HK-2 (cell line): ENCODE measurements around the gene CAD.
A peak's percentile ranks its signal among the peaks of the same experiment; 100 is the strongest.

Experiments
- DNase-seq: peaks from one replicate; pipeline ENCODE4 v3.0.0-alpha.2; 2018; ENCODE audit not compliant: unreplicated experiment

The CAD gene

DNA sequence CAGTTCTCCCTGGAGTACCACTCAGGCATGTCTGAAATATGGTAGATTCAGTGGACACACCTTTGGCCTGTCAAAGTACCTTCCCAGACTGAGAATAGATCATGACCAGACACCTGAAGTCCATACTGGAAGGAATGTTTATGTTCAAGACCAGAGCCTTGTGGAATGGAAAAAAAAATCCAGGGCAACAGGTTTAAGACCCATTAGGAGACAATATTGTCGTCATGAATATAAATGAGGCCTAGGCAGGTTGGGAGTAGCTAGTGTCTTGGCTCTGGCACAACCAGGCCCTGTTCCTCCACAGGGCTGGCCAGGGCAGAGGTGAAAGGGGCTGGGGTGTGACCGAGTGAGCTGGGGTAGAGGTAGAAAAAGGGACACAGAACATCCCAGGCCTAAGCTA, 18.5 kb upstream of the CAD start:
- no peak for DNase-seq

DNA sequence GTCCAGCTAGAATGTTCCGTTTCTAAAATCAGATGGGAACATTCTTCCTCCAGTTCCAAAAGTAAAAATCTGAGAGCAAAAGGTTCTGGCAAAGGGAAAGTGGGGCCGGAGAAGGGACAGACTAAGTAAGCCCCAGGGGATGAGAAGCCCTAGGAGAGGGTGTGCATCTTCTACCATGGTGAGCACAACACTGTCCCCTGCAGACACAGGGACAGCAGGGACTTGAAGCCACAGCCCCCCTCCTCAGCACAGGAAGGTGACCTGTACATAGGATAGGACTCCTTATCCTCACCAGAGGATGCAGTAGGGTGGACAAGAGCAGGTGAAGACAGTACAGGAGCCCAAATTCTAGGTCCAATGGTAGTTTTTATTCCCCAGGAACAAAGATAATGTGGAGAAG, 17.9 kb upstream of the CAD start:
- no peak for DNase-seq

DNA sequence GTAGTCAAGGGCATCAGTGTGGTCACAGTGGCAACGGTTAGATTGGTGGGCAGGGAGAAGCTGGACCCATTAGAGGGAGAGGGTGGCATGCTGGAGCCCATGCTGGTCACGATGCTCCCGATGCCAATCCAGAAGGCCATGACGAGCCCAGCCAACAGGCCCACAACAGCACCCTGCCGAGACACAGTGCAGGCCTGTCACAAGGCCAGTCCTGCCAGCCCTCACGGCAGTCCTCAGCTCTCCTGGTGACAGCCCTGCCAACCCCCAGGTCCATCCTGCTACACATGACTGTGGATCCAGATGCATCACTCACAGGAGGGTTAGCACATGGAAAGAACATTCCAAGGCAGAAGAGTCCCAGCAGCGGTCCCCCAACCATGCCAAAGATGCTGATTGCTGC, 15.5 kb upstream of the CAD start:
- no peak for DNase-seq

DNA sequence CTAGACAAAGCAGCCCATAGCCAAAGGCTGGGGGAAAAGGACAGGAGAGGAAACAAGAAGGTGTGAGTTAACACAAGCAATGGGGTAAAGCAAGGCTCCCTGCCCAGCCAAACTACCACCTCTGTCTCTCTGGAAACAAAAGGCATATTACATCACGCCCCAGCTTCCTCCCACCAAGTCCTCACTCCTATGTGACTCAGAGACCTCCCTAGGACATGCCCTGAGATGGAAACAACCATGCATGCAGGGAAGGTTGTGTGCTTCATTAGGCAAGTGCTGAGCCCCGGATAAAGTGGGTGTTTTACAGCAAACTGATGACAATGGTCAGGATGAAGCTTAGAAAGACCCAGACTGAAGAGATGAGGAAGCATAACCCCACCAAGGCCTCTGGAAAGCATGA, 14.3 kb upstream of the CAD start:
- DNase-seq, result peak; percentile 28

DNA sequence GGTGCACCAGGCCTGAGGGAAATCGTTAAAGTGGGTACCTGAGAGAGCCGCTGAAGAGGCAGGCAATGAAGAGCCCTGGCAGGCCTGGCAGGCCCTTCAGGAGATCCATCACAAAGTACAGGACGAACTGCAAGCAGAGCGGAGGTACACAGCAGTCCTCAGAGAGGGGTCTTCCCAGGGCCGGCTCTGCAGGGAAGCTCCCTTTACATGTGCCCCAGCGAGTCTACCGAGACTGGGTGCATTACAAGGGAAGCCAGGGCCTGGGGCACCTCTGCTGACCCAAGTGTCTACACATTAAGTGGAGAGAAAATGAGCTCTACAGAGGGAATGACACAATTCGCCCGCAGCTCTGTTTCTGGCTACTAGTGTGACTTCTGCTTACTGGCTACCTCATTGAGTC, 13.4 kb upstream of the CAD start:
- DNase-seq, result no peak

DNA sequence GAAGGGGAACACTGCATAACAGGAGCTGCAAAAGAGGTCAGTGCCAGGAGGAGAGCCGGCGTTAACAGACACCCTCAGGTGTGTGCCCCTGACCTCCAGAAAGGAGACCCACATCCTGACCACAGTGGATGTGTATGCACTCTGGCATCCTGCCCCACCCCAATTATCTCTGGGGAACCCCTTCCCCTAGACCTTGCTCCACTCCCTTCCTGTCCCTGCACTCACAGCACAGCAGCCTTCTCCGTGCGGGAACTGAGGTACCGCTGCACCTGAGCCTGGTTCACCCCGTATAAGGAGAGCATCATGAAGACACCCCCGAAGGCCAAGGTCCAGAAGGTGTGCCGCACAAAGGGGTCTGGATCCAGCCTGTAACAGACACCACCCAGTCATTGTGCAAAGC, 12.6 kb upstream of the CAD start:
- DNase-seq, result no peak

DNA sequence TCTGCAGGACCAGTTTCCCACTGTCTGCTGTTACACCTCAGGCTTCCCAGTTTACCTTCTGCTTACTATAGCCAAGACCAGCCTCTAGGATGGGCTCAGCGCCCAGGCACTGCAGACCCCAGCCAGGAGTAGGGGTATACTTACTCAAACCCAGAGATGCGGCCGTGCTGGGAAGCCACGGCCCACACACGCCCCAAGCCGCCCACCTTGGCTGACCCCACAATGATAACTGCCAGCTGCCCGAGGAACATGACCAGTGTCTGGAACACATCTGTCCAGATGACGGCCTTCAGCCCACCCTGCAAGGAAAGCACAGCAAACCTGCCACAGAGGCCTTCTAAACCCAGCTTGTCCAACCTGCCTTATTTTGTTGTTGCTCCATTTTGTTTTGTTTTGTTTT, 12.0 kb upstream of the CAD start:
- no peak for DNase-seq

DNA sequence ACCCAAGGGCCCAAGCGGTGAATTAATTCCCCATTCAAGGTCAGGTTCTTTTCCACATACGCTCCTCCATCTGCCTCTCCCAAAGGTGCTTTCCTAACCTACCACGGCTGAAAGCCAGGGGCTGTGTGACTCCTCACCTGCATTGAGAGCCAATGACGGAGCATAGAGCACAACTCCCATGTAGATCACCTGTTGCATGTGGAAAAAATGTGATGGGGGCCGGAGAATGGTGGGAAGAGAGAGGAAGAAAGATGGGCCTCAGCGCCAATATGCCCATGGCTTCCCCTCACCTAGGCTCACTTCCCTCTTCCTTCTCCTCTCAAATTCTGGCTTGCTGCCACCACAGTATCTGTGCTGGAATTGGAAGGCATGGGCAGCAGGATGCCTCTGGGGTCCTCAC, 10.8 kb upstream of the CAD start:
- DNase-seq, result no peak

DNA sequence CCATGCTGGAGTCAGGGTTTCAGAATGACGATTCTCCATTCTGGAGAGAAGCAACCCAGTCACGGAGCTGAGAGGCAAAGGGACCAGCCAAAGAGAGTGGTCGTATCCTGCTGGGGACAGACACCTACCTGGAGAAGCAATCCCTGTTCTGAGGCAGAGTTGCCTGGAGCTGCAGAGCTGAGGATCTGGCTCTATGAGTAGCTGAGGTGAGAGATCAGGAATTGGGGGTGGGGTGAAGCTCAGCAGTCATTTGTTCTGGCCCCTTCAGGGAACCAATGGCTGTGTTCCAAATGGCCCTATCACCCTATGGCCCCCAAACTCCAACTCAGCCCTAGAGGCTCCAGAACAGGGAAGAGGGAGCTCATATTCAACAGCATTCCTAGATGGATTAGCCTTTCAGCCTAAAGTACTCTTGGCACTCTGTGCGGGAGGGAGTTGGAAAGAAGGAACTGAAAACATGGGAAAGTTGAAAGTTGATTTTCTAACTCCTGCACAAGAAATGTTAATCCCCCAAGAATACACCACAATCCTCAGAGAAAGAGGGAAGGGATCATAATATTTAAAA, 8.6 kb upstream of the CAD start:
- DNase-seq, result no peak

DNA sequence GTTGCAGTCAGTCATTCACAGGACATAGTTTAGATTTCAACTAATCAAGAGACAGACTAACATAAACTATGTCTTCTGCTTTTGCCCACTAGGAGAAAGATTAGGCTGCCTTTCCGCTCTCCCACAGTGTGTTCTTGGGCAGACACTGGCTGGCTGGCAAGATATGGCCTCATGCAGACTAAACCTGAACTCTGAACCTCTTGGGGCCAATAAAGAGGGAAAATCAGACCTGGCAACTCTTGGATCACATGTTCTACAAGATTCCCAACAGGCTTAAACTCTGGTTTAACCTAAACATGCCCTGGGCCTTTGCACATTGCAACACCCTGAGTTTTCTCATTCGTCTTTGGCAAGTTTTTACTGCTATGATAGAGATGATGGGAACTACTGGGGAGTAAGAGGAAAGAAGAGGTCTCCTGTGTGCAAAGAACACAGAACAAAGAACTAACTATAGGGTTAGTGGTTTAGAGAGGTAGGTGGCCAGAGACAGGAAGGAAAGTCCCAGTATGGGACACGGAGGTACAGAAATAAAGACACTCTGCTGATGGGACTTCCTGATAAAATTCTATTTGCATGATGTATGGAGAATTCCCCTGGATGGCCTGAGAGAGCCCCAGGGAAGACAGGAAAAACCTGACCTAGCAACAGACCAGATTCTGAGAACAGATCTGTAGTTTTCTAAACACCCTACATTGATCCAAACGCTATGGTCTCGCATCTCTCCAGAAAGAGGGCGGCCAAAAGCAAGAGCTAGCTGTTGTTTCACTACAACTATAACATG, 7.4 kb upstream of the CAD start:
- no peak for DNase-seq

DNA sequence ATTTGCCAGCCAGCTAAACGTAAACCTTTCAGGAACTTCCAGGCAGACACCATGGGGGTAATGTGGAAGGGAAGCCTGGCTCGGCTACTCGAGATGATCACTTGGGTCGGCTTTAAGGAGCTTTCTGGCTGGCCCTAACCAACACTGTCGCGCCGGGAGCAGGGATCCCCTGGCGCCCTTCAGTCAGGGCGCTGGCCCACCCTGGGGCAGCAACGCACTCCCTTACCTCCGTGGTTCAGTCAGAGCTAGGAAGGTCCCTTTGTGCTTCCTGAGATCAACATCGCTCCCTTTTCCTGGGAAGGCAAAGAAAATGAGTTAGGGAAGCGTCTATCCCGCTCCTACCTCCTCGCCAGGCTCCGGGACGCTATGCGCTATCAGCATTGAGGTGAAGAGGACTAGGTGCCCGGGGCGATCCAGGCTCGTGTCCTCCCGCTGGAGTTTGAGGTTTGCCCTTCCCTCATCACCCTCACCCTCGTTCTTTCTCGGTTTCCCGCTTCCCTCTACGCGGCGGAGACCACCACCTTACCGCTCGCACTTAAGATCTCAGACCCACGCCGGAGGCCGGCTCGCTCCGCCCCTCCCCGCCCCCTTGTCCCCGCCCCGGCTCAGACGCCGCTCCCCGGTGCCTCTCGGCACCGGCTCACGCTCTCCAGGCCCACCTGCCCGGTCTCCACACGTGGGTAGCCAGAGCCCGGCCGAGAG, 5.8 kb upstream of the CAD start:
- no peak for DNase-seq

DNA sequence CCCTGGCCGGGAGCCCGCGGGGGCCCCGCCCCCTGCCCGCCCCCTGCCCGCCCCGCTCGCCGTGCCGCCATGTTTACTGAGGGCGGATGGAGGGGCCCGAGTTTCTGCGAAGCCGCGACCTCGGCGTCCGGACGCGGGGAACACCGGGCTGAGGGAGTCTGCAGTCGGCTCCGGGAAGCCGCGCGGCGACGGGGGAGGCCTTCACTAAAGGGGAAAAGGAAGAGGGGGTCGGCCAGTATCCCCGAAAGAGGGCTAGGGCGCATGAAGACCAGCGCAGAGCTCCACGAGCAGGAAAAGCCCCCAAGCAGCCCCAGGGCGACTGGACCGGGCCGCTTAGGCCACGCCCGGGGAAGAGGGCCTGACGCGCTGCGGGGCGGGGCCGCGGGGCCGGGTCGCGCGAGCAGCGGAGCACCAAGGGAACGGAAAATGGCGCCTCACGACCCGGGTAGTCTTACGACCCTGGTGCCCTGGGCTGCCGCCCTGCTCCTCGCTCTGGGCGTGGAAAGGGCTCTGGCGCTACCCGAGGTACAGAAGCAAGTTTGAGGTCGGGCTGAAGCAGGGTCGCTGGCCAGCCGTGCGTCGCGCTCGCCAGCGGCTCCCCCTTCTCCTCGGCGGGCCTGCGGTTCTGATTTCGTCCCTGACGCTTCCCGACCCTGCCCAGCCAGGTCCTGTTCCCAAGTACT, 5.1 kb upstream of the CAD start, which contains the start of the genes ATRAID and SLC5A6:
Gene ATRAID, plus strand, starts transcription at position 99 of the 683 bp plus-strand sequence. Its CDS starts 328 bp downstream, at position 427.
Gene SLC5A6, minus strand, starts transcription at position 326 of the 683 bp plus-strand sequence. CDS start 4,618 bp downstream, outside the sequence.
- DNase-seq, result peak; percentile 86

DNA sequence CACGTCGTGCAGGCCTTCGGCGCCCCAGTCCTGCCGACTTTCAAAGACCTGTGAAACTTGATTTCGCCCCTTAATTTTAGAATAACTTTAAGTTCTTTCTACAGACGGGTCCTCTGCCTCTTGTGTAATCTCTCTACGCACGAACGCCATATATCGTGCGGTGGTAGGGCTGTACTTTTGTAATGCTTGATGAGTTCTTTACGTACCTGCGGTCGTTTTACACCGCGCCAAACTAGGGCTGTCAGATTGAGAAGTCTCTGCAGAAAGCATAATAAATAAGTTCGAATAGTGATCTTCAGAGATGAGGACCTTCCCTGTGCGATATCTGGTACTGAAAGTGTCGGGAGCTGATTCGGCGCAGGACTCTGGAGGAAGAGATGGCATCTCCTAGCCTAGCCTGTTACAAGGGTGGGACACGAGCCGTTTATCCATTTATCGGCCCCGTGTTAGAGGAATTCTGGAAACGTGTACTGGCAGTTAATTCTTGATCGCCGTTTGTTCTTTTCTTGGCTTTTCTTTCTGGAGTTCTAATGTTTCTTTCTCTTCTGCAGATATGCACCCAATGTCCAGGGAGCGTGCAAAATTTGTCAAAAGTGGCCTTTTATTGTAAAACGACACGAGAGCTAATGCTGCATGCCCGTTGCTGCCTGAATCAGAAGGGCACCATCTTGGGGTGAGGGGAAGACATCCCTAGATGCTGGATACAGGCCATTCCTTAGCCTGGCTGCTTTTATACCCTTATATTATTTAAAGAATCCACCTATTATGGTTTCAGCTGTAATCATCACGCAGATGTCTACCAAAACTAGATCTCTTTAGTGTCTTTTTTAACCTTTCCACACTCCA, 4.3 kb upstream of the CAD start:
- no peak for DNase-seq

DNA sequence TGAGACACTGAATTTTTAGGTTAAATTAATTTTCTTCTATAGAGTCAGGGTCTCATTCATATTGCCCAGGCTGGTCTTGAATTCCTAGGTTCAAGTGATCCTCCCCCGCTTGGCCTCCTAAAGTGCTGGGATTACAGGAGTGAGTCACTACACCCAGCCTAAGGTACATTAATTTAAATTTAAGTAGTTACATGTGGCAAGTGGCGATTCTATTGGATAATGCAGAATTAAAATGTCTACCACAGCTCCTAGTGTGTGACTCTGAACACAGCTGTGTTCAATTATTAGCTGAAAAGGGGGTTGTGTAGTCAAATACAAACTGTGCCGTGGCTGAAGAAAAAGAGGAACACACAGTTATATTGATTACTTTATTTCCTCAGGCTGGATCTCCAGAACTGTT, 2.2 kb upstream of the CAD start:
- no peak for DNase-seq

DNA sequence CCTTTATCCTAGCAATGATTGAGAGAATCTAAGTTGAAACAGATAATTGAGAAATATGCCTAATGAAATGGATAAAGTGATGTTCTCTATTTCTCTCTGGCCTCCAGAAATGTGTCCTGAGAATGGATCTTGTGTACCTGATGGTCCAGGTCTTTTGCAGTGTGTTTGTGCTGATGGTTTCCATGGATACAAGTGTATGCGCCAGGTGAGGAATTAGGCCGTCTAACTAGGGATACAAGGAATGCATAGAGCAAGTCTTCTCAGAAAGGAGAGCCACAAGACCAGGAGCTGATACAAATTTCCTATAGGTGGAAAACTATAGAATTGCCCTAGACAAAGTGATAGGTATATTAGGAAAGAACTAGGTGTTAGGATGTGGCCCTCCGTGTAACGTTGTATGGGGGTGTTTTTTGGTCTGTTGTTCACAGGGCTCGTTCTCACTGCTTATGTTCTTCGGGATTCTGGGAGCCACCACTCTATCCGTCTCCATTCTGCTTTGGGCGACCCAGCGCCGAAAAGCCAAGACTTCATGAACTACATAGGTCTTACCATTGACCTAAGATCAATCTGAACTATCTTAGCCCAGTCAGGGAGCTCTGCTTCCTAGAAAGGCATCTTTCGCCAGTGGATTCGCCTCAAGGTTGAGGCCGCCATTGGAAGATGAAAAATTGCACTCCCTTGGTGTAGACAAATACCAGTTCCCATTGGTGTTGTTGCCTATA, 592 bp upstream of the CAD start:
- DNase-seq, result no peak

DNA sequence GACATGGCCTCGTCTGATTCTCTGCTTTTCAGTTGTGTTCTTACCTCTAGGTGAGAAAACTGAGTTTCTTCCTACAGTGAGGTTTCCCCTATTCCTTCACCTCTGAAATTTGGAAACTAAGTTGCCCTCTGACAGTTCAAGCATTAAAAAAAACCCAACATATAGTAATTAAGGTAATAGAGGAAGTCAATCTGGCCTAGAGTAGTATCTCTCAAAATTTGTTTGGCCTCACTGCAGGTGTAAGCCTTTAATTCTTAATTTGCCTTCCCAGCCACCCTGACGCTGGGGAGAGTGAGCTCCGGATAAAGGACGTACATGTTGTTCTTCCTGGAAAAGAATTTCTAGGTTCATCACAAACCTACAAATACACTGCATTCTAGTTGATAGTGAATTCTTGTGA, 1.4 kb downstream of the CAD start:
- DNase-seq, result no peak

DNA sequence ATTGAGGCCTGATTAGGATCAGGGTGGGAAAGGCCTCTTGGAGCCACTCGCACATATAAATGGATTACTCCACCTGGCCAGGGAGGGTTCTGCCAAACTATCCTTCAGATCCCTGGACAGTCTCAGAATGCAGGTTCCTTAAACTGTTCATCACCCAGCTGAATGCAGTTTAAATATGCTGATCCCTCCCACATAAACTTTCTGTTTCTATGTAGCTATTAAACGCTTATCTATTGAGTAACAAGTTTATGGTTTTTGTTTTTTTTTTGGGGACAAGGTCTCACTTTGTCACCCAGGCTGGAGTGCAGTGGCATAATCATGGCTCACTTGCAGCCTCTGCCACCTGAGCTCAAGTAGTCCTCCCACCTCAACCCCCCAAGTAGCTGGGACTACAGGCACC, 1.9 kb downstream of the CAD start:
- DNase-seq, result no peak

DNA sequence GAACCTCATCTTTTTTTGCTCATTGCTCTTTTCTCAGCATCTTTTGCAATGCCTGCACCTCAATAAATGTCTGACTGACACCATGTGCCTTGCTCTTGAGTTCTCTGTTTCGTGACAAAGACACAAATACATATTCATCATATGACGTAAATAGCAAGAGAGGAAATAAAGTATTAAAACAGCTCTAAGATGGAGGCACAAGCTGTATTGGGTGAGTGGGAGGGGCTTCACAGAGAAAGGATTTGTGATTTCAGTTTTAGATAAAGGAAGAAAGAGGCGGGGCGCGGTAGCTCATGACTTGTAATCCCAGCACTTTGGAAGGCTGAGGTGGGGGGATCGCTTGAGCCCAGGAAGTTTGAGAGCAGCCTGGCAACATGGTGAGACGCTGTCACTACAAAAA, 2.9 kb downstream of the CAD start:
- no peak for DNase-seq

DNA sequence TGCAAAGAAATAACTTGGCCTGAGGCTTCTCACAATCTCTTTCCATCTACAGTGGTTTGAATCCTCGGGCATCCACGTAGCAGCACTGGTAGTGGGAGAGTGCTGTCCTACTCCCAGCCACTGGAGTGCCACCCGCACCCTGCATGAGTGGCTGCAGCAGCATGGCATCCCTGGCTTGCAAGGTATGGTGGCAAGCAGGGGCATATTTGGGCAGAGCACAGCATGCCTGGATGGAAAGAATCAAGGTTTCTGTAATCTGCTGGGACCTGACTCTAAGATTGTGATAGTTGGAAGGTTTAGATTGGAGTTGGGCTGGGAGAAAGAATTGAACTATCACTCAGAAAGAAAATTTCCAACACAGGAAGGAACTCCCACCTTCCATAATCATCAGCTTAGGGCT, 4.0 kb downstream of the CAD start:
- DNase-seq, result no peak

DNA sequence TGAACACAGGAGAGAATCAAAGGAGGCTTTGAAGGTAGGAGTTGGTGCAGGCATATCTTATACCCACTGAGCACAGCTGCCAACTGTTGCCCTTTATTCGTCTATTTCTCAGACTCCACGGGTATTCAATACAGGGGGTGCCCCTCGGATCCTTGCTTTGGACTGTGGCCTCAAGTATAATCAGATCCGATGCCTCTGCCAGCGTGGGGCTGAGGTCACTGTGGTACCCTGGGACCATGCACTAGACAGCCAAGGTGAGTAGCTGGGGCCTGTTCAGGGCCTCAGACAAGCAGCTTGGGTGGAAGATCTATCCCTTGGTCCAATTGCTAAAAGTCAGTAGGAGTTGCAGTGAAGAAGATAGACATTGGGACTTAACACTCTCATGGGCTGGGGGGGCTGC, 5.2 kb downstream of the CAD start:
- no peak for DNase-seq

DNA sequence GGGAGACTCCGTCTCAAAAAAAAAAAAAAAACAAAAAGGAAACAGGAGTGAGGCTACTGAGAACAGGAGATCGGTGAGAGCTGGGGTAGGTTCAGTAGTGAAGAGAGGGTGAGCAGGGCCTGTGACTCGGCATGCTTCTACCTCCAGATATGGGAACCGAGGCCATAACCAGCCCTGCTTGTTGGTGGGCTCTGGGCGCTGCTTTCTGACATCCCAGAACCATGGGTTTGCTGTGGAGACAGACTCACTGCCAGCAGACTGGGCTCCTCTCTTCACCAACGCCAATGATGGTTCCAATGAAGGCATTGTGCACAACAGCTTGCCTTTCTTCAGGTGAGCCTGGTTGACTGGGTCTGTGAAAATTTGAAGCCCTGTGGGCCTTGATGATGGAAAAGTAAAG, 6.2 kb downstream of the CAD start:
- DNase-seq, result no peak
